Osteocyte (in vitro differentiated cells): ENCODE results near the gene PPM1L. TPM values are rescaled to one million over a fixed set of nuclear protein-coding genes. Genes with fewer than 3 reads are reported as not detected.

ENCODE experiments used
- DNase-seq: peaks from one replicate; pipeline ENCODE4 v3.0.0; 2021; ENCODE audit warnings: mixed read lengths; ENCODE audit not compliant: unreplicated experiment; ENCODE audit errors: extremely low spot score
- H3K27ac Mint-ChIP-seq: one replicate; pipeline ENCODE4 v1.8.0; 2021; ENCODE audit warnings: mild to moderate bottlenecking, mixed read lengths; ENCODE audit not compliant: unreplicated experiment
- H3K27me3 Mint-ChIP-seq: one replicate; pipeline ENCODE4 v1.8.0; 2021; ENCODE audit warnings: mixed read lengths; ENCODE audit not compliant: unreplicated experiment
- H3K36me3 Mint-ChIP-seq: one replicate; pipeline ENCODE4 v1.8.0; 2021; ENCODE audit warnings: mixed read lengths; ENCODE audit not compliant: unreplicated experiment
- H3K4me1 Mint-ChIP-seq: one replicate; pipeline ENCODE4 v1.8.0; 2021; ENCODE audit warnings: mixed read lengths; ENCODE audit not compliant: unreplicated experiment
- H3K4me3 Mint-ChIP-seq: one replicate; pipeline ENCODE4 v1.8.0; 2021; ENCODE audit warnings: mild to moderate bottlenecking, moderate library complexity, mixed read lengths; ENCODE audit not compliant: unreplicated experiment
- H3K9me3 Mint-ChIP-seq: one replicate; pipeline ENCODE4 v1.8.0; 2021; ENCODE audit warnings: mixed read lengths; ENCODE audit not compliant: unreplicated experiment
- CTCF ChIP-seq: fragments of 200-600 bp; sonication (generic); IDR thresholded peaks from 2 replicates; pipeline ENCODE4 v1.5.0; 2021; ENCODE audit warnings: antibody characterized with exemption, mild to moderate bottlenecking, moderate library complexity
- total RNA-seq: library from RNA; stranded (reverse); gene quantifications from 2 replicates; pipeline ENCODE4 v1.2.1, GENCODE V29; 2021

Gene PPM1L
- total RNA-seq, 1 donor from 2014 or later: 9.1 TPM

DNA sequence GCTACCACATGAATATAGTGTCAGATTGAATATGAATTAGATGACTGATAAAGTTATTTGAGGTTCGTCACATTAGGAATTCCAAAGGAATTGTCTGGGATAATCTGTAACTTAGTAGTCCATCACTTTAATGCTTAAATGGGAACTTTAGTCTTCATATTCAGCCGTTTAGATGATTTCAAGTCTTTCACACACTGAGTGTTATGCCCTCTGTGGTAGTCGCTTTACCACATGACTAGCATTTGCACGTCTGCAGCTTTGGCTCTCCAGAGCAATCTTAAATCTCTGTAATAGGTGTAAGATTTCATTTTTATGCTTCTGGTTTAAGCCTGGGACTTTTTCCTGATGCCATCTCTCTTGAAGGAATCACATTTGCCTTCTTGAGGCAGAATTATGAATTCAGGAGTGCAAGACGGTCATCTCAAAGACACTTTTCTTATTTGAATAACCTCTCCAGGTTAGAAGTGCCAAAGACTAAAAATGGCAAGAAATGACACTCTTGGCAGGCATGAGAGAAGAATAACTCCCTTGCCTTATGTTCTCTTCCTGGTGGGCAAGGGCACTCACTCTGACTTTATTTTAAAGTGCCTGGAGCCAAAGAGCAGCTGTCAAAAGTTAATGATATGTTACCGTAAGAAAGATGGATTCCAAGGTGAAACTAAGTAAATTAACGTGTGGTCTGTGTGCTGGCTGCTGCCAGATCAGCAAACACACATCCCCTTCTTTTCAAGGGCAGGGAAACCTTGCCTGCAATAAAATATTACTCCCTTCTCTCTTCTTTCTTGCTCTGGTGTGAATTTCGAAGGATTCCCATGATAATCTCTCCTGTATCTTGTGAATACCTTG lies 195.8 kb downstream of the PPM1L start:
- Mint-ChIP-seq H3K4me1 (peaks cover 6% of the 10 kb centered on the region), H3K36me3 (no peaks in the 10 kb centered on the region), H3K27ac (no peak overlapping the region), H3K4me3 (no peak overlapping the region), H3K9me3 (no peaks in the 10 kb centered on the region), H3K27me3 (peaks cover 12% of the 10 kb centered on the region)
- TF ChIP-seq CTCF: no peak
- no peak for DNase-seq

DNA sequence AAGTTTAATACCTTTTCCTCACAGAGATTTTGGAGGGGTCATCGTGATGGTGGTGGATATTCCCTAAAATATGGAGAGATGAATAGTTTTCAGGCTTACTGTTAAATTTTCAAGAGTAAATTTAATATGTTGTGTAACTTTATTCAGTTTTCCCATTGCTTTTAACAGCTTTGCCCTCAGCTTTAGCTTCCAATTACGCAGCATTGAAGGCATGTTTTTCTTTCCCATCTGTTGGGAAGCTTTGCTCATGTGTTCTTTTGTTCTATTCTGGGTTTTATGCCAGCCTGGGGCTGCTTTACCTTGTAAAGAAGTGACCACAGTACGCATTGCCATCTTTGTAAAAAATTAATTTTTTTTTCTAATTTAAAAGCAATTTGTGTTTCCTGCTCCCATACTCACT lies 197.7 kb downstream of the PPM1L start:
- Mint-ChIP-seq H3K4me1 (peaks cover 6% of the 10 kb centered on the region), H3K4me3 (no peak overlapping the region), H3K27ac (no peak overlapping the region), H3K27me3 (peaks cover 16% of the 10 kb centered on the region), H3K9me3 (no peaks in the 10 kb centered on the region), H3K36me3 (no peaks in the 10 kb centered on the region)
- no peak for TF ChIP-seq CTCF
- DNase-seq: no peak

DNA sequence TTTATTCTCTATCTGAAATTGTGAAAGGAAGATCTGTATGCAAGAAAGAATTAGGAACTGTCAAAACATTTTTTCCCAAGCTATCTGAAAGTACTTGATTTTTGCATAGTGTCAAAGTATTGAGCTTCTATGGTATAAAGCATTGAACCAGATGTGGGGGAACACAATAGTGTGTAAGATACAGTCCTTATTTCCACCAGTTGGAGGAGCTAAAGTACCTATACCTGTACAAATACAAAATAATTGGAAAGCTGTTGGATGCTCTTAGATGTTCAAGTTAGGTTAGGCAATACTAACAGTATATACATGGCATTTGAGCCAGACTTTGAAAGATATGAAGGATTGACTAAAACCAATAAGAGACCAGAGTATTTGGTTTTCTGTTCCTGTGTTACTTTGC lies 200.8 kb downstream of the PPM1L start:
- TF ChIP-seq CTCF: peak; percentile 33
- H3K27ac Mint-ChIP-seq: no peak overlapping the region
- peaks cover 9% of the 10 kb centered on the region for H3K27me3 Mint-ChIP-seq
- H3K4me1 Mint-ChIP-seq: peaks cover 6% of the 10 kb centered on the region
- H3K36me3 Mint-ChIP-seq: no peaks in the 10 kb centered on the region
- no peak overlapping the region for H3K4me3 Mint-ChIP-seq
- no peak for DNase-seq
- no peaks in the 10 kb centered on the region for H3K9me3 Mint-ChIP-seq

DNA sequence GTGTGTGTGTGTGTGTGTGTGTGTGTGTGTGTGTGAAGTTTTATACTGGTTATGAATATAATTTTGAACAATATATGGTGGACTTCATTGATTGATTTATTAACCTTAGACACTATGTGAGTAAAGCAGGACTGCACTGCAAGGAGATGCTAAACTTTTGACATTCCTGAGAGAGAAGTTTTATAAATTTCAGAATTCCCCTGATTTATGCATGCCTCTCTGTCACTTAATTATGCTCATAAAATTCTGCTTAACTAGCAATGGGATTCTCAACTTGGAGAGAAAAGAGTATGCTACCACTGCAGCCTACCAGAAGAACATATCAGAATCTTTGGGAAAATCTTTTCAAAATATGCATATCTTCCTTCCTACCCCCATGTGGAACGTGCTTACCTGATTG lies 204.5 kb downstream of the PPM1L start:
- DNase-seq: no peak
- Mint-ChIP-seq H3K27me3 (peaks cover 4% of the 10 kb centered on the region), H3K4me3 (no peak overlapping the region), H3K4me1 (no peaks in the 10 kb centered on the region), H3K9me3 (no peaks in the 10 kb centered on the region), H3K27ac (no peak overlapping the region), H3K36me3 (no peaks in the 10 kb centered on the region)
- no peak for TF ChIP-seq CTCF

DNA sequence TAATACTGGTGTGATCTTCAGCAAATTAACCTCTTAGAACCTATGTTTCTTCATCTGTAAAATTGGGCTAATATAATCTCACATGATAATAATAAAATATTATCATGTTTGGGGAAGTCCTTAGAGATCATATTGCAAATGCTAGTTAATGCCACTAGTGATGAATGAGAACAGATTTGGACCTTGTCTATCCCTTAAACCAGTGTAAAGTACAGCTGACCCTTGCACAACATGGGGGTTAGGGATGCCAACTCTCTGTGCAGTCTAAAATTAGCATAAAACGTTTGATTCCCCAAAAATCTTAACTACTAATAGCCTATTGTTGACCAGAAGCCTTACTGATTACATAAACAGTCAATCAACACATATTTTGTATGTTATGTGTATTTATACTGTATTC lies 207.9 kb downstream of the PPM1L start:
- no peaks in the 10 kb centered on the region for H3K27me3 Mint-ChIP-seq
- H3K36me3 Mint-ChIP-seq: no peaks in the 10 kb centered on the region
- no peak for TF ChIP-seq CTCF
- H3K4me1 Mint-ChIP-seq: no peaks in the 10 kb centered on the region
- no peak for DNase-seq
- H3K4me3 Mint-ChIP-seq: no peak overlapping the region
- no peak overlapping the region for H3K27ac Mint-ChIP-seq
- H3K9me3 Mint-ChIP-seq: no peaks in the 10 kb centered on the region
